Transverse colon (tissue), 4 donors: Measurements from ENCODE around the gene MVB12A. TPM values are rescaled to one million over a fixed set of nuclear protein-coding genes. Genes with fewer than 3 reads are reported as not detected.

Experiments
- DNase-seq: peaks from one replicate; pipeline ENCODE4 v3.0.0-alpha.2; 2019
- H3K27ac ChIP-seq, 4 donors: fragments of 200-600 bp; sonication (generic); 2 replicates each; pipeline ENCODE4 v1.5.1; 2016 to 2018; ENCODE audit warnings: inconsistent platforms in 4 of 4
- H3K27me3 ChIP-seq: fragments of 200-600 bp; sonication (generic); 2 replicates; pipeline ENCODE4 v1.5.1; 2017; ENCODE audit warnings: inconsistent platforms
- H3K36me3 ChIP-seq, 4 donors: fragments of 200-600 bp; sonication (generic); 2 replicates each; pipeline ENCODE4 v1.5.1; 2017 to 2019; ENCODE audit warnings: inconsistent platforms in 4 of 4
- H3K4me1 ChIP-seq, 4 donors: fragments of 200-600 bp; sonication (generic); 2 replicates each; pipeline ENCODE4 v1.5.1; 2017 to 2020; ENCODE audit warnings: inconsistent platforms in 4 of 4
- H3K4me3 ChIP-seq, 4 donors: fragments of 200-600 bp; sonication (generic); 1 replicate in 1 of 4; 2 replicates in 3 of 4; pipeline versions ENCODE4 v1.5.1 to v1.6.1; 2017 to 2019; ENCODE audit warnings: inconsistent platforms in 4 of 4
- H3K9me3 ChIP-seq, 2 donors: fragments of 200-600 bp; sonication (generic); 2 replicates each; pipeline ENCODE4 v1.5.1; 2017 to 2019; ENCODE audit warnings: inconsistent platforms in 2 of 2
- EP300 ChIP-seq: sonication (generic); formaldehyde crosslinking; IDR thresholded peaks from one replicate; pipeline ENCODE4 v1.6.1; 2017; ENCODE audit warnings: antibody characterized with exemption, low read depth
- POLR2A ChIP-seq: fragments of 450-650 bp; IDR thresholded peaks from one replicate; pipeline ENCODE4 v1.6.1; 2016; ENCODE audit warnings: antibody characterized with exemption, mild to moderate bottlenecking, moderate library complexity
- POLR2AphosphoS5 ChIP-seq, 3 donors: sonication (generic); formaldehyde crosslinking; IDR thresholded peaks; one replicate each; pipeline ENCODE4 v1.6.1; 2016; ENCODE audit warnings: antibody characterized with exemption in 3 of 3
- WGBS, 2 donors: methylation state at CpG; one replicate each; pipeline ENCODE4 v1.1.5; 2018; ENCODE audit warnings: low coverage in 1 of 2; 5-methylcytosine and 5-hydroxymethylcytosine counted together
- in situ Hi-C, 4 donors: fragments of 200-750 bp; cut with MboI; loops; one replicate each; pipeline versions ENCODE4 v1.15.0 to v1.15.1; 2017; ENCODE audit warnings: low sequenced_read_pairs in 3 of 4, low pct_ligation_motif_present in 1 of 4, low pct_unique_long_range_greater_than_20kb in 1 of 4
- intact Hi-C: fragments of 100-400 bp; cut with DNase I; formaldehyde crosslinking; loops from one replicate; pipeline ENCODE4 v1.15.1; 2023; ENCODE audit warnings: low total_unique reads
- total RNA-seq, 4 donors: library from RNA; depleted of rRNA; stranded (reverse); fragments of >200 nt; gene quantifications; one replicate each; pipeline ENCODE4 v1.1.0, GENCODE V29; 2016
- TF ChIP-seq, protein P1 (sequence below), 5 experiments: fragments of 200-600 bp in 3 of 5; fragments of 450-650 bp in 2 of 5; sonication (generic) in 3 of 5; IDR thresholded peaks; 1 replicate in 2 of 5; 2 replicates in 3 of 5; pipeline ENCODE4 v1.5.1; 2016 to 2017; ENCODE audit warnings: antibody characterized with exemption in 5 of 5, inconsistent platforms in 3 of 5, mild to moderate bottlenecking in 2 of 5, moderate library complexity in 1 of 5

The MVB12A gene
- total RNA-seq, 4 donors from 2014 or later, result 22.9 to 84.2 (median 83.1) TPM

- peak; percentile 38 for DNase-seq
- Histone ChIP-seq H3K4me1 (peaks cover 13 to 40% (median 22%) of the 10 kb centered on the region in 4 donors), H3K4me3 (peak overlapping the region in 3 of 4 donors; percentile 52 to 88 (median 76)), H3K9me3 (no peaks in the 10 kb centered on the region), H3K36me3 (no peaks in the 10 kb centered on the region), H3K27me3 (no peaks in the 10 kb centered on the region), H3K27ac (peak overlapping the region; percentile 82 to 88 (median 87))
- in situ Hi-C loops (loop anchor here in 2 of 4 donors (10.0 kb wide), 2 partner anchors 74 to 124 kb away; partner anchors contain the start of gene CCDC194 (in 1 of the 2)), intact Hi-C loops (loop anchor here (5.0 kb wide), 1 partner anchor 121 kb away; no protein-coding TSS in a partner anchor)
- WGBS, 2 donors, result 70 to 77% methylated on average over 4 to 21 of the region's 25 CpGs
- TF ChIP-seq POLR2AphosphoS5 (IDR thresholded peaks at IDR 0.05) (no peak), EP300 (no peak), POLR2A (no peak)
- TF ChIP-seq, protein P1, sequence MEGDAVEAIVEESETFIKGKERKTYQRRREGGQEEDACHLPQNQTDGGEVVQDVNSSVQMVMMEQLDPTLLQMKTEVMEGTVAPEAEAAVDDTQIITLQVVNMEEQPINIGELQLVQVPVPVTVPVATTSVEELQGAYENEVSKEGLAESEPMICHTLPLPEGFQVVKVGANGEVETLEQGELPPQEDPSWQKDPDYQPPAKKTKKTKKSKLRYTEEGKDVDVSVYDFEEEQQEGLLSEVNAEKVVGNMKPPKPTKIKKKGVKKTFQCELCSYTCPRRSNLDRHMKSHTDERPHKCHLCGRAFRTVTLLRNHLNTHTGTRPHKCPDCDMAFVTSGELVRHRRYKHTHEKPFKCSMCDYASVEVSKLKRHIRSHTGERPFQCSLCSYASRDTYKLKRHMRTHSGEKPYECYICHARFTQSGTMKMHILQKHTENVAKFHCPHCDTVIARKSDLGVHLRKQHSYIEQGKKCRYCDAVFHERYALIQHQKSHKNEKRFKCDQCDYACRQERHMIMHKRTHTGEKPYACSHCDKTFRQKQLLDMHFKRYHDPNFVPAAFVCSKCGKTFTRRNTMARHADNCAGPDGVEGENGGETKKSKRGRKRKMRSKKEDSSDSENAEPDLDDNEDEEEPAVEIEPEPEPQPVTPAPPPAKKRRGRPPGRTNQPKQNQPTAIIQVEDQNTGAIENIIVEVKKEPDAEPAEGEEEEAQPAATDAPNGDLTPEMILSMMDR (IDR thresholded peaks at IDR 0.05), result no peak
These were observed 48.6 kb downstream of the MVB12A start for GRCh38 chr19:17468302-17469091.

- Histone ChIP-seq H3K9me3 (no peaks in the 10 kb centered on the region), H3K27me3 (no peaks in the 10 kb centered on the region), H3K4me3 (peak overlapping the region; percentile 22 to 88 (median 64)), H3K27ac (peak overlapping the region; percentile 82 to 88 (median 87)), H3K4me1 (peaks cover 13 to 40% (median 22%) of the 10 kb centered on the region in 4 donors), H3K36me3 (no peaks in the 10 kb centered on the region)
- intact Hi-C loops, result loop anchor here (5.0 kb wide), 1 partner anchor 122 kb away; no protein-coding TSS in a partner anchor
- DNase-seq, result no peak
- 14% methylated on average over 19 of the region's 19 CpGs; no CpG with 5 or more reads in 1 of the 2 donors for WGBS, 2 donors
- TF ChIP-seq EP300 (no peak), POLR2A (no peak)
- TF ChIP-seq, protein P1 (IDR thresholded peaks at IDR 0.05), result no peak
- in situ Hi-C loops, result loop anchor here in 2 of 4 donors (10.0 kb wide), 2 partner anchors 74 to 124 kb away; partner anchors contain the start of gene CCDC194 (in 1 of the 2)
These were observed 49.2 kb downstream of the MVB12A start for GRCh38 chr19:17469092-17469480.

GRCh38 chr19:17469481-17470067 lies 49.7 kb downstream of the MVB12A start:
- intact Hi-C loops, result loop anchor here (5.0 kb wide), 1 partner anchor 122 kb away; no protein-coding TSS in a partner anchor
- in situ Hi-C loops, result loop anchor here in 2 of 4 donors (10.0 kb wide), 2 partner anchors 75 to 125 kb away; partner anchors contain the start of gene CCDC194 (in 1 of the 2)
- DNase-seq, result peak; percentile 97
- Histone ChIP-seq H3K36me3 (no peaks in the 10 kb centered on the region), H3K27ac (peak overlapping the region; percentile 82 to 88 (median 87)), H3K4me1 (peaks cover 13 to 40% (median 22%) of the 10 kb centered on the region in 4 donors), H3K9me3 (no peaks in the 10 kb centered on the region), H3K27me3 (no peaks in the 10 kb centered on the region), H3K4me3 (peak overlapping the region; percentile 22 to 88 (median 64))
- 0% methylated on average over 11 to 29 of the region's 31 CpGs for WGBS, 2 donors
- TF ChIP-seq POLR2AphosphoS5 (IDR thresholded peaks at IDR 0.05) (peak in 1 of 3 donors; percentile 9), EP300 (no peak)

GRCh38 chr19:17470068-17470841 lies 50.4 kb downstream of the MVB12A start, which contains the start of gene SLC27A1:
Gene SLC27A1 (plus strand): TSS chr19:17470524. CDS start chr19:17470541, 17 bp downstream.
- peak; percentile 98 for DNase-seq
- in situ Hi-C loops, result no loop called here
- H3K9me3 ChIP-seq, result no peaks in the 10 kb centered on the region
- peaks cover 13 to 43% (median 22%) of the 10 kb centered on the region in 4 donors for H3K4me1 ChIP-seq
- H3K27ac ChIP-seq, result peak within 1 kb of the TSS; percentile 82 to 88 (median 87)
- H3K36me3 ChIP-seq, result no peaks in the 10 kb centered on the region
- H3K4me3 ChIP-seq, result peak within 1 kb of the TSS; percentile 52 to 88 (median 70)
- no peaks in the 10 kb centered on the region for H3K27me3 ChIP-seq
- intact Hi-C loops, result no loop called here
- 0 to 1% methylated on average over 5 to 49 of the region's 67 CpGs for WGBS, 2 donors
- TF ChIP-seq, protein P1 (IDR thresholded peaks at IDR 0.05), result no peak
- TF ChIP-seq POLR2A (peak; percentile 34), POLR2AphosphoS5 (IDR thresholded peaks at IDR 0.05) (peak in 1 of 3 donors; percentile 8)
